Nephron (organoid): ENCODE data around the gene ZNF248.
"Not testable (repeated sequence)": the region's sequence is repeated elsewhere in the genome, so short reads cannot be mapped to it uniquely, and the experiment has no call there.

Experiments used
- H3K27ac Mint-ChIP-seq, 3 experiments: 2 replicates each; pipeline ENCODE4 v1.8.0; 2020; ENCODE audit warnings: mixed read lengths in 3 of 3, mild to moderate bottlenecking in 2 of 3, moderate library complexity in 1 of 3
- H3K27me3 Mint-ChIP-seq: 2 replicates; pipeline ENCODE4 v1.8.0; 2021; ENCODE audit warnings: low read depth, mild to moderate bottlenecking, moderate library complexity, mixed read lengths
- H3K36me3 Mint-ChIP-seq: 2 replicates; pipeline ENCODE4 v1.8.0; 2020; ENCODE audit warnings: low read depth, mixed read lengths
- H3K4me1 Mint-ChIP-seq: 2 replicates; pipeline ENCODE4 v1.8.0; 2020; ENCODE audit warnings: mixed read lengths
- H3K4me3 Mint-ChIP-seq, 3 experiments: 2 replicates each; pipeline ENCODE4 v1.8.0; 2020; ENCODE audit warnings: mild to moderate bottlenecking in 3 of 3, mixed read lengths in 3 of 3, moderate library complexity in 2 of 3
- H3K9me3 Mint-ChIP-seq: 2 replicates; pipeline ENCODE4 v1.8.0; 2020; ENCODE audit warnings: mixed read lengths
- TF ChIP-seq, protein P1 (sequence below), 3 experiments: fragments of 200-600 bp; sonication (generic); IDR thresholded peaks; one replicate each; pipeline ENCODE4 v1.5.0; 2021; ENCODE audit warnings: antibody characterized with exemption in 3 of 3; ENCODE audit not compliant: unreplicated experiment in 3 of 3

The ZNF248 gene

DNA sequence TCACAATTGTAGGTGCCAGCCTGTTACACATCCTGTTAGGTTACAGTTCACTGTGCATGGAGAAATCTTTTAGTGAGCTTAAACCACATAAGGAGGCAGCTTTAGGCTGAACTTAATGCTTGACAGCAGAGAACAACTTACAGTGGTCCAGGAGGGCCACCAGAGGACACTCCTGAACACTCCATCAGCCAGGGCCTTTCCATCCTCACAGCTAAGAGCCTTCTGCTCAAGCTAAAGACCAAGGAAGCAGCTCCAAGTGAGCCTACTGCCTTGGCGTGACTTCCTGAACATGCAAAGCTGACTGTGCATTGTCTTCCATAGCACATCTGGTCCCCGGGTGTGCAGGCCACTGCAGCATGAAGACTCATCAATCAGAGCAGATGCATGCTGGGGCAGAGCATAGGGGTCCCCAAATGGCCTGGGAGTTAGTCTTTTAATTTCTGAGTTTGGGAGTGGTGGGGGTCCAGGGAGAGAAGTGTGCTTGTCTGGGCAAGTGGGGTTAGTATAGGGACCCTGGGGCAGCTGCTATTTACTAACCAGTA is 105.0 kb downstream of the ZNF248 start:
- H3K27me3 Mint-ChIP-seq, result no peaks in the 10 kb centered on the region
- TF ChIP-seq, protein P1, sequence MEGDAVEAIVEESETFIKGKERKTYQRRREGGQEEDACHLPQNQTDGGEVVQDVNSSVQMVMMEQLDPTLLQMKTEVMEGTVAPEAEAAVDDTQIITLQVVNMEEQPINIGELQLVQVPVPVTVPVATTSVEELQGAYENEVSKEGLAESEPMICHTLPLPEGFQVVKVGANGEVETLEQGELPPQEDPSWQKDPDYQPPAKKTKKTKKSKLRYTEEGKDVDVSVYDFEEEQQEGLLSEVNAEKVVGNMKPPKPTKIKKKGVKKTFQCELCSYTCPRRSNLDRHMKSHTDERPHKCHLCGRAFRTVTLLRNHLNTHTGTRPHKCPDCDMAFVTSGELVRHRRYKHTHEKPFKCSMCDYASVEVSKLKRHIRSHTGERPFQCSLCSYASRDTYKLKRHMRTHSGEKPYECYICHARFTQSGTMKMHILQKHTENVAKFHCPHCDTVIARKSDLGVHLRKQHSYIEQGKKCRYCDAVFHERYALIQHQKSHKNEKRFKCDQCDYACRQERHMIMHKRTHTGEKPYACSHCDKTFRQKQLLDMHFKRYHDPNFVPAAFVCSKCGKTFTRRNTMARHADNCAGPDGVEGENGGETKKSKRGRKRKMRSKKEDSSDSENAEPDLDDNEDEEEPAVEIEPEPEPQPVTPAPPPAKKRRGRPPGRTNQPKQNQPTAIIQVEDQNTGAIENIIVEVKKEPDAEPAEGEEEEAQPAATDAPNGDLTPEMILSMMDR (IDR thresholded peaks at IDR 0.05; ENCODE audit: unreplicated experiment in 3 of 3), result no peak
- no peak overlapping the region for H3K27ac Mint-ChIP-seq
- no peaks in the 10 kb centered on the region for H3K36me3 Mint-ChIP-seq
- H3K4me3 Mint-ChIP-seq, result no peak overlapping the region
- peaks cover 45% of the 10 kb centered on the region for H3K9me3 Mint-ChIP-seq
- H3K4me1 Mint-ChIP-seq, result no peaks in the 10 kb centered on the region

DNA sequence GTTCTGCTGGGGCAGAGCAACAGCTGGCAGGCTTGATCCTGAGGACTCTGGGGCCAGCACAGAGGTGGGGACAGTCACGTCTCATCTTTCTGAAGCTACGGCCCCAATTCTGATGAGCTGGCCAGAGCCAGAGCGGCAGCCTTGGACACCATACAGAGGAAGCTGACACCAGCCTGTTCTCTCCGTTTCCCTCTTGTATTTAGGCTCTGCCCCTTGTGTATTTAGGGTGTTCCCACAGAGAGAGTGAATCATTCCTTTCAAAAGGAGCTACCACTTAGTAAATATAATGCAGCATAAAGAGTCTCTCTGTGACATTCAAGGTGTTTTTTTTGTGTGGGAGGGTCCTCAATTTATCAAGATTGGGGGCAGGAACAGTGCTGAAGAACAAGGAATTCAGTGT is 109.2 kb downstream of the ZNF248 start:
- no peaks in the 10 kb centered on the region for H3K36me3 Mint-ChIP-seq
- no peaks in the 10 kb centered on the region for H3K4me1 Mint-ChIP-seq
- TF ChIP-seq, protein P1 (IDR thresholded peaks at IDR 0.05; ENCODE audit: unreplicated experiment in 3 of 3), result no peak
- H3K9me3 Mint-ChIP-seq, result peaks cover 38% of the 10 kb centered on the region
- no peak overlapping the region for H3K4me3 Mint-ChIP-seq
- no peak overlapping the region for H3K27ac Mint-ChIP-seq
- no peaks in the 10 kb centered on the region for H3K27me3 Mint-ChIP-seq

DNA sequence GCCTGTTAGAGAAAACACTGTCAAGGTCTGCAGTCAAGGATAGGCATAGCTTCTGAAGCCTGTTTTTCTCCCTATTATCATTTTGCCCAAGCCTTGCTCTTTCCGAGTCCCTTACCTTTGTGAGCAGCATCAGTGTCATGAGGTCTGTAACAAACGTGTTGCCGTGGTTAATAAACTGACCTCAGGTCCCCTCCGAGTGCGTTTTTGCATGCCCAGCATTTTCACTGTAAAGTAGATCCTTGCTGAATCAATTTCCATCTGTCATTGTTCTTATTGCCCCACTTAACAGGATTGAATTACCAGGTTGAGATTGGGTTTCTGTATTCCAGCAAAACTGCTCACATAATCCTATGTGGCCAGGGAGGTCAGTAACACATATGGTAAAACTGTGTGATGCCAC is 110.3 kb downstream of the ZNF248 start:
- Mint-ChIP-seq H3K27me3 (no peaks in the 10 kb centered on the region), H3K27ac (no peak overlapping the region), H3K9me3 (peaks cover 38% of the 10 kb centered on the region), H3K36me3 (no peaks in the 10 kb centered on the region), H3K4me3 (no peak overlapping the region), H3K4me1 (no peaks in the 10 kb centered on the region)
- TF ChIP-seq, protein P1 (IDR thresholded peaks at IDR 0.05; ENCODE audit: unreplicated experiment in 3 of 3), result no peak

DNA sequence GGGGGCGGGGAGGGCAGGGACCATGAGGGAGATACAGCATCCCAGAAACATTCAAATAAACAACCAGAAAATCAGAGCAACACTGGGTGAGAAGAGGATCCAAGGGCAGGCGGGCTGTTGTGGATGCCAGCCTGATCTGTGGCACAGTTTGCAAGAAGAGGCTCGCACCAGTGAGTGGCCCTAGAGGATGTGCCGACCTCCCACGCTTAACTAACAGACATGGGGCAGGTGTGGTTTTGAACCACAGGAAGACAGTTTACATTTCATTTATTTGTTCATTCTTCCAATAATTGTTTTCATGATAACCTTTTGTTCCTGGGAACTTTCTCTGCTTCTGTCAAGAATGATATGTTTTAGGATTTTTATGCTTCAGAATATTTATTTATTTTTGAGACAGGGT is 115.6 kb downstream of the ZNF248 start:
- peaks cover 49% of the 10 kb centered on the region for H3K9me3 Mint-ChIP-seq
- no peak overlapping the region for H3K27ac Mint-ChIP-seq
- no peak overlapping the region for H3K4me3 Mint-ChIP-seq
- H3K4me1 Mint-ChIP-seq, result no peaks in the 10 kb centered on the region
- no peaks in the 10 kb centered on the region for H3K27me3 Mint-ChIP-seq
- TF ChIP-seq, protein P1 (IDR thresholded peaks at IDR 0.05; ENCODE audit: unreplicated experiment in 3 of 3), result no peak
- no peaks in the 10 kb centered on the region for H3K36me3 Mint-ChIP-seq

DNA sequence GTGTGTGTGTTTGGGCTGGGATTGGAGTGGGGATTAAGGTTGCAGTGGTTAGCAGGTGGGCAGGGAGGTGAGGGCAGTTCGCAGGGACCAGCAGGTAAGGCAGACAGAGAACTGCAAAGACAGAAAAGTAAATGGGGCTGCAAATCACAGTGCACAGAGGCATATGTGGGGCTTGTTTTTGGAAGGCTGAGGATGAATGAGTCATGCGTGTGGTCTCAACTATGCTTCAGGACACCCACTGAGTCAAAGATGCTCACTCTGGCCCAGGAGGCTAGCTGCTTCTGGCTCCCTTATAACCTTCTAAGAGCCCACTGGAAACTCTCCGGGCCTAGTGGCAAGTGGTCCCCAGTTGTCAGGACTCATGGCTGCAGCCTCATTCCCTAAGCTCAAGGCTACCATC is 118.2 kb downstream of the ZNF248 start:
- H3K9me3 Mint-ChIP-seq, result peaks cover 50% of the 10 kb centered on the region
- H3K4me1 Mint-ChIP-seq, result no peaks in the 10 kb centered on the region

DNA sequence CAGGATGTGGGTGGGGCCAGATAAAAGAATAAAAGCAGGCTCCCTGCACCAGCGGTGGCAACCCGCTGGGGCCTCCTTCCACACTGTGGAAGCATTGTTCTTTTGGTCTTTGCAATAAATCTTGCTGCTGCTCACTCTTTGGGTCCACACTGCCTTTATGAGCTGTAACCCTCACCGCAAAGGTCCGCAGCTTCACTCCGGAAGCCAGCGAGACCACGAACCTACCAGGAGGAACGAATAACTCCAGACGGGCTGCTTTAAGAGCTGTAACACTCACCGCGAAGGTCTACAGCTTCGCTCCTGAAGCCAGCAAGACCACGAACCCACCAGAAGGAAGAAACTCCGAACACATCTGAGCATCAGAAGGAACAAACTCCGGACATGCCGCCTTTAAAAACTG is 119.2 kb downstream of the ZNF248 start:
- not testable (repeated sequence) for H3K4me1 Mint-ChIP-seq, H3K27me3 Mint-ChIP-seq, H3K27ac Mint-ChIP-seq, H3K36me3 Mint-ChIP-seq, H3K4me3 Mint-ChIP-seq
- H3K9me3 Mint-ChIP-seq, result peaks cover 54% of the 10 kb centered on the region

More for the DNA sequence above, 118.2 kb downstream of the ZNF248 start:
- TF ChIP-seq, protein P1 (IDR thresholded peaks at IDR 0.05; ENCODE audit: unreplicated experiment in 3 of 3), result no peak
- no peak overlapping the region for H3K27ac Mint-ChIP-seq
- no peaks in the 10 kb centered on the region for H3K27me3 Mint-ChIP-seq
- no peak overlapping the region for H3K4me3 Mint-ChIP-seq
- H3K36me3 Mint-ChIP-seq, result no peaks in the 10 kb centered on the region
